HL-60/S4 treated with retinoic acid at 250 ng/mL for 4 days and 3 days (cell line): ENCODE results near the gene GALNT2.

Experiments used
- in situ Hi-C: fragments of 300-500 bp; cut with MboI; formaldehyde crosslinking; loops from 2 replicates; pipeline ENCODE4 v1.7.0; 2022; ENCODE audit warnings: low sequenced_read_pairs

The GALNT2 gene

GRCh38 chr1:230070321-230071208, 3.5 kb downstream of the GALNT2 start:
- in situ Hi-C loops: no loop called here

- in situ Hi-C loops: no loop called here
These were observed 4.3 kb downstream of the GALNT2 start for GRCh38 chr1:230071316-230071715.

- in situ Hi-C loops: no loop called here
These were observed 5.3 kb downstream of the GALNT2 start for GRCh38 chr1:230072296-230072695.

- in situ Hi-C loops: no loop called here
These were observed 5.8 kb downstream of the GALNT2 start for GRCh38 chr1:230072866-230073265.

GRCh38 chr1:230073371-230074035, 6.5 kb downstream of the GALNT2 start:
- in situ Hi-C loops: no loop called here

GRCh38 chr1:230074270-230074669, 7.2 kb downstream of the GALNT2 start:
- in situ Hi-C loops: no loop called here

GRCh38 chr1:230074762-230075161, 7.7 kb downstream of the GALNT2 start:
- in situ Hi-C loops: no loop called here

GRCh38 chr1:230076121-230076520, 9.1 kb downstream of the GALNT2 start:
- in situ Hi-C loops: no loop called here

GRCh38 chr1:230077011-230077410, 10.0 kb downstream of the GALNT2 start:
- in situ Hi-C loops: no loop called here

GRCh38 chr1:230077436-230078213, 10.6 kb downstream of the GALNT2 start:
- in situ Hi-C loops: no loop called here

- in situ Hi-C loops: no loop called here
These were observed 12.4 kb downstream of the GALNT2 start for GRCh38 chr1:230079199-230080024.

GRCh38 chr1:230080822-230081221, 13.8 kb downstream of the GALNT2 start:
- in situ Hi-C loops: no loop called here

GRCh38 chr1:230081751-230082150, 14.7 kb downstream of the GALNT2 start:
- in situ Hi-C loops: no loop called here

- in situ Hi-C loops: no loop called here
These were observed 15.2 kb downstream of the GALNT2 start for GRCh38 chr1:230082211-230082610.

- in situ Hi-C loops: no loop called here
These were observed 16.0 kb downstream of the GALNT2 start for GRCh38 chr1:230083053-230083452.

- in situ Hi-C loops: no loop called here
These were observed 16.8 kb downstream of the GALNT2 start for GRCh38 chr1:230083746-230084407.

GRCh38 chr1:230084408-230085177, 17.6 kb downstream of the GALNT2 start:
- in situ Hi-C loops: no loop called here

GRCh38 chr1:230085178-230085515, 18.1 kb downstream of the GALNT2 start:
- in situ Hi-C loops: no loop called here

GRCh38 chr1:230086151-230086550, 19.1 kb downstream of the GALNT2 start:
- in situ Hi-C loops: no loop called here
